OCI-LY1 (cell line): Measurements from ENCODE around the gene IWS1.

ENCODE experiments used
- H2AFZ ChIP-seq: fragments of 200-600 bp; sonication (generic), shearing (Covaris generic); 2 replicates; pipeline ENCODE4 v1.6.0; 2014; ENCODE audit warnings: antibody characterized with exemption, mild to moderate bottlenecking, low read length
- H3F3A ChIP-seq: fragments of 200-600 bp; sonication (generic), shearing (Covaris generic); 2 replicates; pipeline ENCODE4 v1.6.0; 2014; ENCODE audit warnings: mild to moderate bottlenecking, antibody characterized with exemption, low read length, moderate library complexity; ENCODE audit not compliant: insufficient read depth
- H3K27ac ChIP-seq: fragments of 200-600 bp; sonication (generic); 2 replicates; pipeline ENCODE4 v1.5.1; 2014; ENCODE audit warnings: low read length, mixed run types, mild to moderate bottlenecking, low read depth; ENCODE audit not compliant: poor library complexity, severe bottlenecking
- H3K27me3 ChIP-seq: fragments of 200-600 bp; sonication (generic); 2 replicates; pipeline ENCODE4 v1.6.0; 2014; ENCODE audit warnings: antibody characterized with exemption, mild to moderate bottlenecking, low read length, moderate library complexity; ENCODE audit not compliant: insufficient read depth
- H3K36me3 ChIP-seq: fragments of 200-600 bp; sonication (generic); 2 replicates; pipeline ENCODE4 v1.6.1; 2014; ENCODE audit warnings: mild to moderate bottlenecking, antibody characterized with exemption, low read length, moderate library complexity, mixed read lengths; ENCODE audit not compliant: insufficient read depth
- H3K4me1 ChIP-seq: fragments of 200-600 bp; sonication (generic); 2 replicates; pipeline ENCODE4 v1.5.1; 2014; ENCODE audit warnings: mild to moderate bottlenecking, low read length, moderate library complexity; ENCODE audit not compliant: insufficient read depth, severe bottlenecking
- H3K4me2 ChIP-seq: fragments of 200-600 bp; sonication (generic), shearing (Covaris generic); 2 replicates; pipeline ENCODE4 v1.6.1; 2014; ENCODE audit warnings: low read length
- H3K4me3 ChIP-seq: fragments of 200-600 bp; sonication (generic); 2 replicates; pipeline ENCODE4 v1.5.1; 2014; ENCODE audit warnings: low read length, low read depth, mild to moderate bottlenecking, mixed read lengths; ENCODE audit not compliant: poor library complexity, severe bottlenecking
- H3K79me2 ChIP-seq: fragments of 200-600 bp; shearing (Covaris generic); 2 replicates; pipeline ENCODE4 v1.6.1; 2016; ENCODE audit warnings: mixed run types, low read length, mixed read lengths; ENCODE audit not compliant: insufficient read depth
- H3K9ac ChIP-seq: fragments of 200-600 bp; sonication (generic), shearing (Covaris generic); 2 replicates; pipeline ENCODE4 v1.6.1; 2014; ENCODE audit warnings: mild to moderate bottlenecking, low read length, mixed read lengths
- H3K9me2 ChIP-seq: fragments of 200-600 bp; sonication (generic), shearing (Covaris generic); 2 replicates; pipeline ENCODE4 v1.6.1; 2014; ENCODE audit warnings: low read depth, mild to moderate bottlenecking, low read length, mixed read lengths
- H3K9me3 ChIP-seq: fragments of 200-600 bp; shearing (Covaris generic); 2 replicates; pipeline ENCODE4 v1.6.1; 2014; ENCODE audit warnings: low read length, mixed read lengths
- H4K20me1 ChIP-seq: fragments of 200-600 bp; sonication (generic), shearing (Covaris generic); 2 replicates; pipeline ENCODE4 v1.6.0; 2016; ENCODE audit warnings: mild to moderate bottlenecking, low read length; ENCODE audit not compliant: insufficient read depth
- CTCF ChIP-seq: fragments of 200-600 bp; sonication (generic), shearing (Covaris generic); IDR thresholded peaks from 2 replicates; pipeline ENCODE4 v1.5.1; 2017; ENCODE audit warnings: mild to moderate bottlenecking, antibody characterized with exemption, low read length, moderate library complexity, mixed read lengths
- EZH2 ChIP-seq: fragments of 200-600 bp; sonication (generic), shearing (Covaris generic); IDR thresholded peaks from 2 replicates; pipeline ENCODE4 v1.8.0; 2017; ENCODE audit warnings: borderline replicate concordance, mixed run types, mild to moderate bottlenecking, antibody characterized with exemption, low read length, moderate library complexity, mixed read lengths

Gene IWS1

GRCh38 chr2:127537644-127538043 lies 11.4 kb upstream of the IWS1 start:
- Histone ChIP-seq H3K4me2 (no peak overlapping the region), H3K4me3 (no peak overlapping the region), H3F3A (no peaks in the 10 kb centered on the region), H3K9ac (no peak overlapping the region), H3K27ac (no peak overlapping the region), H3K4me1 (no peaks in the 10 kb centered on the region), H3K36me3 (no peaks in the 10 kb centered on the region), H3K79me2 (no peaks in the 10 kb centered on the region), H4K20me1 (no peaks in the 10 kb centered on the region), H3K27me3 (no peaks in the 10 kb centered on the region; the same call in 1 of the 2 replicates), H3K9me2 (no peaks in the 10 kb centered on the region), H3K9me3 (no peaks in the 10 kb centered on the region), H2AFZ (no peak overlapping the region)
- no peak for TF ChIP-seq CTCF
- no peak for TF ChIP-seq EZH2

- Histone ChIP-seq H3K9me2 (no peaks in the 10 kb centered on the region), H3F3A (no peaks in the 10 kb centered on the region), H3K36me3 (no peaks in the 10 kb centered on the region), H3K9ac (no peak overlapping the region), H3K4me1 (no peaks in the 10 kb centered on the region), H2AFZ (no peak overlapping the region), H3K27ac (no peak overlapping the region), H4K20me1 (no peaks in the 10 kb centered on the region), H3K9me3 (no peaks in the 10 kb centered on the region), H3K4me3 (no peak overlapping the region), H3K27me3 (no peaks in the 10 kb centered on the region; the same call in none of the 2 replicates), H3K4me2 (no peak overlapping the region), H3K79me2 (no peaks in the 10 kb centered on the region)
- no peak for TF ChIP-seq CTCF
- TF ChIP-seq EZH2: no peak
Measured at GRCh38 chr2:127536707-127537541, 10.6 kb upstream of the IWS1 start.

- H3K27me3 ChIP-seq: no peaks in the 10 kb centered on the region; the same call in 1 of the 2 replicates
- no peaks in the 10 kb centered on the region for H3K4me1 ChIP-seq
- no peaks in the 10 kb centered on the region for H3K9me2 ChIP-seq
- H3K9me3 ChIP-seq: no peaks in the 10 kb centered on the region
- H3K27ac ChIP-seq: no peak overlapping the region
- no peaks in the 10 kb centered on the region for H4K20me1 ChIP-seq
- TF ChIP-seq EZH2 (no peak), CTCF (no peak)
- no peaks in the 10 kb centered on the region for H3F3A ChIP-seq
- no peak overlapping the region for H3K9ac ChIP-seq
- H3K4me3 ChIP-seq: no peak overlapping the region
- no peak overlapping the region for H2AFZ ChIP-seq
- H3K79me2 ChIP-seq: no peaks in the 10 kb centered on the region
- H3K36me3 ChIP-seq: no peaks in the 10 kb centered on the region
- H3K4me2 ChIP-seq: no peak overlapping the region
Measured at GRCh38 chr2:127535918-127536317, 9.6 kb upstream of the IWS1 start.
